Thyroid gland (tissue), 4 donors: ENCODE data around the gene ADCK1.

Experiments used
- CTCF ChIP-seq, 6 experiments: fragments of 200-600 bp in 3 of 6; fragments of 450-650 bp in 3 of 6; sonication (generic) in 3 of 6; IDR thresholded peaks; one replicate each; pipeline ENCODE4 v1.5.1; 2016 to 2019; ENCODE audit warnings: antibody characterized with exemption in 6 of 6, mild to moderate bottlenecking in 2 of 6, inconsistent platforms in 1 of 6, moderate library complexity in 1 of 6
- POLR2A ChIP-seq, 2 donors: fragments of 450-650 bp; IDR thresholded peaks; one replicate each; pipeline ENCODE4 v1.6.1; 2017; ENCODE audit warnings: antibody characterized with exemption in 2 of 2, mild to moderate bottlenecking in 2 of 2, moderate library complexity in 1 of 2

- TF ChIP-seq POLR2A (IDR thresholded peaks at IDR 0.05) (no peak), CTCF (IDR thresholded peaks at IDR 0.05) (no peak)
These were observed 44.9 kb downstream of the ADCK1 start for GRCh38 chr14:77844802-77845201.
